ENCODE measurements around the gene TMEM259. TPM values are rescaled to one million over a fixed set of nuclear protein-coding genes. Genes with fewer than 3 reads are reported as not detected.

TMEM259 gene
- total RNA-seq, 1 donor from 2014 or later = 157 TPM

DNA sequence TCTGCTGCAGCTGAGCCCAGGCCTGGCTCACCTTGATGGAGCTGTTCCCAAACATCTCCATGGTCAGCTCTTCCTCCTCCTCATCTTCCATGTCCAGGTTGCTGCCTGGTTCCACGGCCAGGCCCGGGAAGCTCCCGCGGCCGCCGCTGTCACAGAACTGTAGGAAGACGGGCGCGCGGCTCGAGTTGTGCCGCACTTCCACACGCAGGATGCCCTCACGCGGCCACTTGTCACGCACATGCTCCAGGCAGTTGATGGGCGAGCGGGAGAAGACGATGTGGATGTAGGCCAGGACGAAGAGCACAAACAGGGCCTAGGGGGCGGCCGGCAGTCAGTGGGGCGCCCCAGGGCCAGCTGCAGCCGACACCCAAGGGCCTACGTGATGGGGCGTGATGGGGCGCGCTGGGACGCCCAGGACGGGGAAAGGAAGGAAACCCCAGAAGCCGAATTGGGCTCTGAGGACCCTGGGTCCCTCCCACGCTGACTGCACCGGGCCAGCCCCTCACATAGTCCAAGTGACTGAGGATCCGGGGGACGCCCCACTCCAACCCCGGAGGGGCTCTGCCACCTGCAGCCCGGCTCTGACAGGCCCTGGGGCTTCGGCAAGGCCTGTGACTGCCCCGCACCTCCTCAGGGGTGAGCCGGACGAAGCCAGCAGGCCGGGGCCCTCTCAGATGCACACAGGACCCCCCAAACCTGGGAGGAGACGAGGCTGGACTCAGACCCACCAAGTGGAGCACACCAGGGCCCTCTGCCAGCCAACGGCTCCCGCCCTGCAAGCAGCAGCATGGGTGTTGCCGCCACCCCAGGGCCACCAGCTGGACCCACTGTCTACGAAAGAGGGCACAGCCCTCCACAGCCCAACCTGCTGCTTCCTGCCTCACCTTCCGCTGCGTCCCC is 6.5 kb downstream of the TMEM259 start:
- Mint-ChIP-seq H3K27ac (ENCODE audit: unreplicated experiment) (no peak overlapping the region), H3K4me3 (ENCODE audit: unreplicated experiment) (no peak overlapping the region), H3K36me3 (ENCODE audit: unreplicated experiment) (peaks cover 6% of the 10 kb centered on the region), H3K9me3 (ENCODE audit: unreplicated experiment) (no peaks in the 10 kb centered on the region), H3K27me3 (ENCODE audit: unreplicated experiment) (no peaks in the 10 kb centered on the region), H3K4me1 (ENCODE audit: unreplicated experiment) (peaks cover 35% of the 10 kb centered on the region)
- DNase-seq (ENCODE audit: extremely low spot score, unreplicated experiment) = no peak
- no peak for TF ChIP-seq CTCF (IDR thresholded peaks at IDR 0.05)

DNA sequence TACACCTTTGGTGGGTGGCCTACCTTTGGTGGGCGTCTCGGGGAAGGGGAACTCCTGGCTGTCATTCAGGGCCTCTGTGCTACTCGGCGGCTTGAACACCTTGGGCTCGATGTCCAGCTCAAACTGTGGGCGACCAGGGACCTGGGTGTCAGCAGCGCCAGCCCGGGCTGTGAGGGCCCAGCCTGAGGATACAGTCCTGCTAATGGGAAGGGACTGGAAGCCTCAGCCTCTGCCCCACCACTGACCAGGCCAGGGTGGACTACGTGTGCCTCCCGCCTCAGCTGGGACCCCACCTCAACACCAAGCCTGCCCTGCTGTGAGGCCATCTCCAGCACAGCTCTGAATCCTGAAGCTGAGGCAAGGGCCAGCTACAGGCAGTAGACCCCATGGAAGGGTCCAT is 7.7 kb downstream of the TMEM259 start:
- Mint-ChIP-seq H3K27ac (ENCODE audit: unreplicated experiment) (no peak overlapping the region), H3K27me3 (ENCODE audit: unreplicated experiment) (no peaks in the 10 kb centered on the region), H3K9me3 (ENCODE audit: unreplicated experiment) (no peaks in the 10 kb centered on the region), H3K4me3 (ENCODE audit: unreplicated experiment) (no peak overlapping the region), H3K4me1 (ENCODE audit: unreplicated experiment) (peaks cover 25% of the 10 kb centered on the region), H3K36me3 (ENCODE audit: unreplicated experiment) (peaks cover 6% of the 10 kb centered on the region)
- no peak for DNase-seq (ENCODE audit: extremely low spot score, unreplicated experiment)
- no peak for TF ChIP-seq CTCF (IDR thresholded peaks at IDR 0.05)

DNA sequence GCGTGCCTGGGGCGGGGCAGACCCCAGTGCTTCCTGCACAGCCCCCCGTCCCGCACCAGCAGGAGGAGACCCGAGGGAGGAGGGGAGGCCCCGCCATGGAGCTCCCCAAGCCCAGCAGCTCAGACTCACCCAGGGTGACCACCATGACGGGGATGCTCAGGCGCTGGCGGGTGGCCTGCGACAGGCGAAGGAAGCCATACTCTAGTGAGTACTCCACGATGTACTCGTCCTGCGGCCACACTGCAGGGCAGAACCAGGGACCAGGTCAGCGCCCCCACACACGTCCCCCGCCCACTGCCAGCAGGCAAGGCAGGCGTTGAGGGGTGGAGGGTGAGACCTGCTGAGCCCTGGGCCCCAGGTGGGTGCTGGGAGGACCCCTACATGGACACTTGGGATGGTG is 8.6 kb downstream of the TMEM259 start:
- Mint-ChIP-seq H3K9me3 (ENCODE audit: unreplicated experiment) (no peaks in the 10 kb centered on the region), H3K27ac (ENCODE audit: unreplicated experiment) (no peak overlapping the region), H3K4me1 (ENCODE audit: unreplicated experiment) (peaks cover 17% of the 10 kb centered on the region), H3K36me3 (ENCODE audit: unreplicated experiment) (peaks cover 6% of the 10 kb centered on the region), H3K27me3 (ENCODE audit: unreplicated experiment) (no peaks in the 10 kb centered on the region), H3K4me3 (ENCODE audit: unreplicated experiment) (no peak overlapping the region)
- no peak for TF ChIP-seq CTCF (IDR thresholded peaks at IDR 0.05)
- no peak for DNase-seq (ENCODE audit: extremely low spot score, unreplicated experiment)

GRCh38 chr19:1011831-1012333 is 9.0 kb downstream of the TMEM259 start:
- H3K36me3 Mint-ChIP-seq (ENCODE audit: unreplicated experiment) = peaks cover 6% of the 10 kb centered on the region
- peaks cover 13% of the 10 kb centered on the region for H3K4me1 Mint-ChIP-seq (ENCODE audit: unreplicated experiment)
- DNase-seq (ENCODE audit: extremely low spot score, unreplicated experiment) = no peak
- no peaks in the 10 kb centered on the region for H3K27me3 Mint-ChIP-seq (ENCODE audit: unreplicated experiment)
- H3K4me3 Mint-ChIP-seq (ENCODE audit: unreplicated experiment) = no peak overlapping the region
- H3K9me3 Mint-ChIP-seq (ENCODE audit: unreplicated experiment) = no peaks in the 10 kb centered on the region
- H3K27ac Mint-ChIP-seq (ENCODE audit: unreplicated experiment) = no peak overlapping the region
- TF ChIP-seq CTCF (IDR thresholded peaks at IDR 0.05) = no peak
